SK-N-SH treated with all-trans-retinoic acid at 6 μM for 48 hours (cell line): Measurements from ENCODE around the gene PRSS58.

Source experiments
- ATAC-seq: fragments of 200-7000 bp; cut with Tn5 transposase; 3 replicates; pipeline ENCODE4 v1.9.1; 2020; ENCODE audit warnings: mild to moderate bottlenecking, moderate library complexity
- ARNTL ChIP-seq: fragments of 450-650 bp; formaldehyde crosslinking; IDR thresholded peaks from 2 replicates; pipeline ENCODE4 v1.5.0; 2020; ENCODE audit warnings: low read depth, mild to moderate bottlenecking, moderate library complexity, borderline replicate concordance
- BACH2 ChIP-seq: fragments of 250-450 bp; sonication (Bioruptor Pico); IDR thresholded peaks from 2 replicates; pipeline ENCODE4 v1.9.0; 2021; ENCODE audit warnings: mild to moderate bottlenecking, borderline replicate concordance
- CSDC2 ChIP-seq: fragments of 250-450 bp; sonication (Bioruptor Pico); IDR thresholded peaks from 2 replicates; pipeline ENCODE4 v1.5.0; 2020; ENCODE audit warnings: mild to moderate bottlenecking, moderate library complexity
- ESRRG ChIP-seq: fragments of 250-450 bp; sonication (Bioruptor Pico); IDR thresholded peaks from 2 replicates; pipeline ENCODE4 v1.6.1; 2021; ENCODE audit warnings: mild to moderate bottlenecking
- ISL1 ChIP-seq: fragments of 250-450 bp; sonication (Bioruptor Pico); IDR thresholded peaks from 2 replicates; pipeline ENCODE4 v2.1.2; 2022; ENCODE audit warnings: mild to moderate bottlenecking, moderate library complexity
- OSR1 ChIP-seq: fragments of 250-450 bp; sonication (Bioruptor Pico); IDR thresholded peaks from 2 replicates; pipeline ENCODE4 v1.8.0; 2022; ENCODE audit warnings: moderate library complexity, mild to moderate bottlenecking, inconsistent platforms
- POU6F1 ChIP-seq: fragments of 250-450 bp; sonication (Bioruptor Pico); IDR thresholded peaks from 2 replicates; pipeline ENCODE4 v1.8.0; 2021; ENCODE audit warnings: low read depth, mild to moderate bottlenecking, moderate library complexity, borderline replicate concordance
- PPARA ChIP-seq: fragments of 250-450 bp; sonication (Bioruptor Pico); IDR thresholded peaks from 2 replicates; pipeline ENCODE4 v1.5.0; 2020; ENCODE audit warnings: mild to moderate bottlenecking, borderline replicate concordance
- RARB ChIP-seq: fragments of 250-450 bp; sonication (Bioruptor Pico); IDR thresholded peaks from 2 replicates; pipeline ENCODE4 v1.8.0; 2021; ENCODE audit warnings: mild to moderate bottlenecking, moderate library complexity
- SNAI2 ChIP-seq: fragments of 250-450 bp; sonication (Bioruptor Pico); IDR thresholded peaks from 2 replicates; pipeline ENCODE4 v1.5.0; 2020; ENCODE audit warnings: mild to moderate bottlenecking, moderate library complexity
- TCF4 ChIP-seq: fragments of 250-450 bp; sonication (Bioruptor Pico); IDR thresholded peaks from 2 replicates; pipeline ENCODE4 v1.8.0; 2021; ENCODE audit warnings: mild to moderate bottlenecking, moderate library complexity, borderline replicate concordance
- TOX ChIP-seq: fragments of 250-450 bp; sonication (Bioruptor Pico); IDR thresholded peaks from 2 replicates; pipeline ENCODE4 v1.8.0; 2021; ENCODE audit warnings: mild to moderate bottlenecking, moderate library complexity, borderline replicate concordance
- ZC3H10 ChIP-seq: fragments of 250-450 bp; sonication (Bioruptor Pico); IDR thresholded peaks from 2 replicates; pipeline ENCODE4 v1.5.1; 2021; ENCODE audit warnings: mild to moderate bottlenecking, moderate library complexity
- ZFP3 ChIP-seq: fragments of 250-450 bp; sonication (Bioruptor Pico); IDR thresholded peaks from 2 replicates; pipeline ENCODE4 v1.5.0; 2020; ENCODE audit warnings: mild to moderate bottlenecking, moderate library complexity
- ZFP30 ChIP-seq: fragments of 450-650 bp; formaldehyde crosslinking; IDR thresholded peaks from 2 replicates; pipeline ENCODE4 v1.5.0; 2022; ENCODE audit warnings: mild to moderate bottlenecking, moderate library complexity
- ZNF565 ChIP-seq: fragments of 450-650 bp; formaldehyde crosslinking; conservative IDR thresholded peaks from 2 replicates; pipeline ENCODE4 v1.5.0; 2020; ENCODE audit warnings: low read depth, mild to moderate bottlenecking, moderate library complexity
- ZNF70 ChIP-seq: fragments of 450-650 bp; formaldehyde crosslinking; IDR thresholded peaks from 2 replicates; pipeline ENCODE4 v1.5.0; 2020; ENCODE audit warnings: mild to moderate bottlenecking, moderate library complexity
- ZNF8 ChIP-seq: fragments of 450-650 bp; formaldehyde crosslinking; IDR thresholded peaks from 2 replicates; pipeline ENCODE4 v1.5.0; 2020; ENCODE audit warnings: mild to moderate bottlenecking, moderate library complexity
- TF ChIP-seq, protein P1 (sequence below): fragments of 250-450 bp; sonication (Bioruptor Pico); IDR thresholded peaks from 2 replicates; pipeline ENCODE4 v1.5.1; 2021; ENCODE audit warnings: mild to moderate bottlenecking, moderate library complexity
- TF ChIP-seq, protein P2 (sequence below): fragments of 250-450 bp; sonication (Bioruptor Pico); IDR thresholded peaks from 2 replicates; pipeline ENCODE4 v1.5.0; 2020; ENCODE audit warnings: mild to moderate bottlenecking, moderate library complexity
- TF ChIP-seq, protein P3 (sequence below): fragments of 250-450 bp; sonication (Bioruptor Pico); IDR thresholded peaks from 2 replicates; pipeline ENCODE4 v1.8.0; 2020; ENCODE audit warnings: mild to moderate bottlenecking, moderate library complexity, borderline replicate concordance

The PRSS58 gene

DNA sequence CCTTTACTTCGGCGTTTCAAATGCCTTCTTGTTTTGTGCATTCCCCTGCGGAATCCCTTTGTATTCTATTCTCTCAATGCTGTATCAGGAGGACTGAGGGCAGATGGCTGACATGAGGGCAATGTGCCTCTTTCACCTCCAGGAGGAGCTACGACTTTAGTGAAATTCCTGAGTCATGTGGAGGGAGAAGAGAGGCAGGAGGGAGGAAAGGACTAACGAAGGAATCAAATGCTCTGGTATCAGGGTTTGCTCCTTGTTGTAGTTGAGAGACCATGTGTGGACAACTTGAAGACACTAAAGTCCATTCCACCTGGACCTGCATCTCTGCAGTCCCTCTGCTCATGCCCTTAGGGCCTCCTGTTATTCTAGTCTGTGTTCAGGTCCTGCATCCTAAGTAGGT, 40.2 kb upstream of the PRSS58 start:
- peak; percentile 85 for ATAC-seq
- TF ChIP-seq RARB: no peak
- TF ChIP-seq ESRRG (CRISPR knock-in tag): no peak
- no peak for TF ChIP-seq BACH2 (CRISPR knock-in tag)
- TF ChIP-seq PPARA (CRISPR knock-in tag): no peak
- no peak for TF ChIP-seq CSDC2 (CRISPR knock-in tag)
- TF ChIP-seq, protein P1, sequence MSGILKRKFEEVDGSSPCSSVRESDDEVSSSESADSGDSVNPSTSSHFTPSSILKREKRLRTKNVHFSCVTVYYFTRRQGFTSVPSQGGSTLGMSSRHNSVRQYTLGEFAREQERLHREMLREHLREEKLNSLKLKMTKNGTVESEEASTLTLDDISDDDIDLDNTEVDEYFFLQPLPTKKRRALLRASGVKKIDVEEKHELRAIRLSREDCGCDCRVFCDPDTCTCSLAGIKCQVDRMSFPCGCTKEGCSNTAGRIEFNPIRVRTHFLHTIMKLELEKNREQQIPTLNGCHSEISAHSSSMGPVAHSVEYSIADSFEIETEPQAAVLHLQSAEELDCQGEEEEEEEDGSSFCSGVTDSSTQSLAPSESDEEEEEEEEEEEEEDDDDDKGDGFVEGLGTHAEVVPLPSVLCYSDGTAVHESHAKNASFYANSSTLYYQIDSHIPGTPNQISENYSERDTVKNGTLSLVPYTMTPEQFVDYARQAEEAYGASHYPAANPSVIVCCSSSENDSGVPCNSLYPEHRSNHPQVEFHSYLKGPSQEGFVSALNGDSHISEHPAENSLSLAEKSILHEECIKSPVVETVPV (CRISPR knock-in tag): no peak
- TF ChIP-seq ARNTL (CRISPR knock-in tag): no peak
- no peak for TF ChIP-seq ISL1
- no peak for TF ChIP-seq ZNF565 (CRISPR knock-in tag)
- TF ChIP-seq ZFP3 (CRISPR knock-in tag): no peak
- TF ChIP-seq TOX (CRISPR knock-in tag): no peak
- TF ChIP-seq, protein P2, sequence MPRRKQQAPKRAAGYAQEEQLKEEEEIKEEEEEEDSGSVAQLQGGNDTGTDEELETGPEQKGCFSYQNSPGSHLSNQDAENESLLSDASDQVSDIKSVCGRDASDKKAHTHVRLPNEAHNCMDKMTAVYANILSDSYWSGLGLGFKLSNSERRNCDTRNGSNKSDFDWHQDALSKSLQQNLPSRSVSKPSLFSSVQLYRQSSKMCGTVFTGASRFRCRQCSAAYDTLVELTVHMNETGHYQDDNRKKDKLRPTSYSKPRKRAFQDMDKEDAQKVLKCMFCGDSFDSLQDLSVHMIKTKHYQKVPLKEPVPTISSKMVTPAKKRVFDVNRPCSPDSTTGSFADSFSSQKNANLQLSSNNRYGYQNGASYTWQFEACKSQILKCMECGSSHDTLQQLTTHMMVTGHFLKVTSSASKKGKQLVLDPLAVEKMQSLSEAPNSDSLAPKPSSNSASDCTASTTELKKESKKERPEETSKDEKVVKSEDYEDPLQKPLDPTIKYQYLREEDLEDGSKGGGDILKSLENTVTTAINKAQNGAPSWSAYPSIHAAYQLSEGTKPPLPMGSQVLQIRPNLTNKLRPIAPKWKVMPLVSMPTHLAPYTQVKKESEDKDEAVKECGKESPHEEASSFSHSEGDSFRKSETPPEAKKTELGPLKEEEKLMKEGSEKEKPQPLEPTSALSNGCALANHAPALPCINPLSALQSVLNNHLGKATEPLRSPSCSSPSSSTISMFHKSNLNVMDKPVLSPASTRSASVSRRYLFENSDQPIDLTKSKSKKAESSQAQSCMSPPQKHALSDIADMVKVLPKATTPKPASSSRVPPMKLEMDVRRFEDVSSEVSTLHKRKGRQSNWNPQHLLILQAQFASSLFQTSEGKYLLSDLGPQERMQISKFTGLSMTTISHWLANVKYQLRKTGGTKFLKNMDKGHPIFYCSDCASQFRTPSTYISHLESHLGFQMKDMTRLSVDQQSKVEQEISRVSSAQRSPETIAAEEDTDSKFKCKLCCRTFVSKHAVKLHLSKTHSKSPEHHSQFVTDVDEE (CRISPR knock-in tag): no peak
- TF ChIP-seq, protein P3, sequence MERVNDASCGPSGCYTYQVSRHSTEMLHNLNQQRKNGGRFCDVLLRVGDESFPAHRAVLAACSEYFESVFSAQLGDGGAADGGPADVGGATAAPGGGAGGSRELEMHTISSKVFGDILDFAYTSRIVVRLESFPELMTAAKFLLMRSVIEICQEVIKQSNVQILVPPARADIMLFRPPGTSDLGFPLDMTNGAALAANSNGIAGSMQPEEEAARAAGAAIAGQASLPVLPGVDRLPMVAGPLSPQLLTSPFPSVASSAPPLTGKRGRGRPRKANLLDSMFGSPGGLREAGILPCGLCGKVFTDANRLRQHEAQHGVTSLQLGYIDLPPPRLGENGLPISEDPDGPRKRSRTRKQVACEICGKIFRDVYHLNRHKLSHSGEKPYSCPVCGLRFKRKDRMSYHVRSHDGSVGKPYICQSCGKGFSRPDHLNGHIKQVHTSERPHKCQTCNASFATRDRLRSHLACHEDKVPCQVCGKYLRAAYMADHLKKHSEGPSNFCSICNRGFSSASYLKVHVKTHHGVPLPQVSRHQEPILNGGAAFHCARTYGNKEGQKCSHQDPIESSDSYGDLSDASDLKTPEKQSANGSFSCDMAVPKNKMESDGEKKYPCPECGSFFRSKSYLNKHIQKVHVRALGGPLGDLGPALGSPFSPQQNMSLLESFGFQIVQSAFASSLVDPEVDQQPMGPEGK (CRISPR knock-in tag): no peak
- TF ChIP-seq OSR1 (CRISPR knock-in tag): no peak
- TF ChIP-seq ZNF70 (CRISPR knock-in tag): no peak
- no peak for TF ChIP-seq ZC3H10 (CRISPR knock-in tag)
- no peak for TF ChIP-seq ZNF8 (CRISPR knock-in tag)
- TF ChIP-seq POU6F1 (CRISPR knock-in tag): no peak
- TF ChIP-seq, all 23 proteins: peak for 0

DNA sequence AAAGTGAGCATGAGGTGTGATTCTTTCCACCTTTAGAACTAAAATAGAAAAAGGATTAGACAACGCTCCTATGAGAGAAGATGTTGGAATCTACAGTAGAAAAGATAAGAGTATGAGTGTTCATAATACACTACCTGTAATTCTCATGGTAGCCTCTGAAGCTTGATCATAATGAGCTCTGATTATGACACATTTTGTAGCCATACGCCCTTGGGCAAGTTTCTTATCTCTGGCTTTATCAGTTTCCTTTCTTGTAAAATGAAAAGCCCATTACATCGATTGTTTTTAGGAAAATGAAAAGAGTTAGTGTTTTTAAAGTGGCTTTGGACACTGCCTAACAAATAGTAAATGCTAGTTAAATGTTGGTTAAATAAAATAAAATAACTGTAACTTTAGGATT, 22.4 kb upstream of the PRSS58 start:
- ATAC-seq: no peak
- no peak for TF ChIP-seq PPARA (CRISPR knock-in tag)
- TF ChIP-seq, protein P1 (CRISPR knock-in tag): no peak
- TF ChIP-seq TCF4 (CRISPR knock-in tag): no peak
- TF ChIP-seq, all 23 proteins: peak for 0

GRCh38 chr7:142279601-142280000, 21.7 kb upstream of the PRSS58 start:
- ATAC-seq: no peak
- TF ChIP-seq SNAI2 (no peak), ESRRG (CRISPR knock-in tag) (no peak), TCF4 (CRISPR knock-in tag) (no peak), CSDC2 (CRISPR knock-in tag) (no peak), TOX (CRISPR knock-in tag) (no peak), ZFP30 (CRISPR knock-in tag) (no peak), RARB (no peak), OSR1 (CRISPR knock-in tag) (no peak)
- TF ChIP-seq, protein P2 (CRISPR knock-in tag): no peak
